H1 (cell line): ENCODE measurements around the gene CHRM4. TPM values are rescaled to one million over a fixed set of nuclear protein-coding genes. Genes with fewer than 3 reads are reported as not detected.

ENCODE experiments used
- EP300 ChIP-seq, 2 experiments: IDR thresholded peaks; 1 replicate in 1 of 2; 2 replicates in 1 of 2; pipeline ENCODE4 v1.6.1; 2011 to 2012; ENCODE audit warnings: low read depth in 2 of 2, low read length in 2 of 2, mild to moderate bottlenecking in 2 of 2, borderline replicate concordance in 1 of 2, inconsistent platforms in 1 of 2, moderate library complexity in 1 of 2
- SP1 ChIP-seq: IDR thresholded peaks from 2 replicates; pipeline ENCODE4 v1.6.1; 2011; ENCODE audit warnings: low read depth, low read length
- polyA plus RNA-seq, 7 experiments: library from polyadenylated mRNA; depleted of rRNA in 3 of 7; stranded (reverse) in 5 of 7; unstranded in 2 of 7; fragments of >200 nt in 5 of 7; fragments of 200-250 nt in 2 of 7; gene quantifications; 1 replicate in 5 of 7; 2 replicates in 1 of 7; 4 replicates in 1 of 7; pipeline versions ENCODE4 v1.2.1 to v1.2.3, GENCODE V29; 2011 to 2013; ENCODE audit warnings: missing spikeins in 2 of 7, mixed read lengths in 2 of 7
- total RNA-seq: library from RNA; stranded (reverse); fragmentation: NEBNext Ultra II Directional; extraction: Animal tissue kit (Norgen Biotek cat#: 25700); gene quantifications from 2 replicates; pipeline ENCODE4 v1.2.1, GENCODE V29; 2021

Gene CHRM4
- total and polyA plus RNA-seq, 2 of the 8 experiments (the other 6 are each of a cell fraction or from before 2014, with no cell fraction given) = 1.1 to 1.3 TPM

- TF ChIP-seq SP1 (no peak), EP300 (IDR thresholded peaks at IDR 0.05; ENCODE audit: borderline replicate concordance in 1 of 2, low read depth in 2 of 2, low read length in 2 of 2) (no peak)
- TF ChIP-seq, all 59 proteins: peak for 0
These were observed 2.2 kb upstream of the CHRM4 start (continued) for GRCh38 chr11:46393759-46394158.
